Measurements from ENCODE around the gene ZNF813. TPM values are rescaled to one million over a fixed set of nuclear protein-coding genes. Genes with fewer than 3 reads are reported as not detected.
A peak's percentile ranks its signal among the peaks of the same experiment; 100 is the strongest.
"Not testable (repeated sequence)": the region's sequence is repeated elsewhere in the genome, so short reads cannot be mapped to it uniquely, and the experiment has no call there.

Gene ZNF813
- total RNA-seq, 1 experiment from 2014 or later = 3.5 TPM

GRCh38 chr19:53509845-53510244 is 42.3 kb downstream of the ZNF813 start:
- no peak overlapping the region for H3K4me3 ChIP-seq (ENCODE audit: low read length)
- no peaks in the 10 kb centered on the region for H3K9me2 ChIP-seq (replicated peaks; ENCODE audit: low read length)
- DNase-seq (no peak), ATAC-seq (no peak)
- H3K27ac ChIP-seq (ENCODE audit: low read length) = no peak overlapping the region
- H3K4me2 ChIP-seq (ENCODE audit: low read length) = no peak overlapping the region
- POLR2A ChIA-PET (ENCODE audit: unreplicated experiment) = no interaction called here
- BruUV-seq (replicated peaks) = no TSS peak
- H3K9me3 ChIP-seq (ENCODE audit: low read length) = peaks cover 1% of the 10 kb centered on the region; the same call in 1 of the 2 replicates
- CTCF ChIA-PET = no interaction called here
- no peak overlapping the region for H3K9ac ChIP-seq (ENCODE audit: low read length)
- TF ChIP-seq EZH2phosphoT487 (IDR thresholded peaks at IDR 0.05; ENCODE audit: borderline replicate concordance, low read length) (no peak), CTCF (conservative IDR thresholded peaks at IDR 0.05; ENCODE audit: low read depth, low read length) (no peak), EZH2 (IDR thresholded peaks at IDR 0.05; ENCODE audit: low read length, unreplicated experiment) (no peak)
- H4K20me1 ChIP-seq (ENCODE audit: low read length) = no peaks in the 10 kb centered on the region
- intact Hi-C loops (cut with micrococcal nuclease) = loop anchor here (2.0 to 10.0 kb wide), 2 partner anchors 79 to 235 kb away; partner anchors contain the start of gene ZNF761
- H3K27me3 ChIP-seq (ENCODE audit: low read length) = no peaks in the 10 kb centered on the region
- no peaks in the 10 kb centered on the region for H3K79me2 ChIP-seq (ENCODE audit: low read length)
- no peaks in the 10 kb centered on the region for H3F3A ChIP-seq (ENCODE audit: low read length, unreplicated experiment)
- H2AFZ ChIP-seq (ENCODE audit: low read length) = no peak overlapping the region
- H3K36me3 ChIP-seq (ENCODE audit: low read depth, low read length) = no peaks in the 10 kb centered on the region
- H3K4me1 ChIP-seq (ENCODE audit: insufficient read depth, low read length) = no peaks in the 10 kb centered on the region

GRCh38 chr19:53511357-53511756 is 43.8 kb downstream of the ZNF813 start:
- H3K9me2 ChIP-seq (replicated peaks; ENCODE audit: low read length) = no peaks in the 10 kb centered on the region
- ATAC-seq (no peak), DNase-seq (no peak)
- BruUV-seq (replicated peaks) = no TSS peak
- intact Hi-C loops (cut with micrococcal nuclease) = loop anchor here (2.0 kb wide), 1 partner anchor 81 kb away; the partner anchor contains the start of gene ZNF761
- no peaks in the 10 kb centered on the region for H3K79me2 ChIP-seq (ENCODE audit: low read length)
- H3K4me3 ChIP-seq (ENCODE audit: low read length) = no peak overlapping the region
- H2AFZ ChIP-seq (ENCODE audit: low read length) = no peak overlapping the region
- no peak overlapping the region for H3K4me2 ChIP-seq (ENCODE audit: low read length)
- no peak overlapping the region for H3K9ac ChIP-seq (ENCODE audit: low read length)
- ChIA-PET POLR2A (ENCODE audit: unreplicated experiment) (no interaction called here), CTCF (no interaction called here)
- H3K4me1 ChIP-seq (ENCODE audit: insufficient read depth, low read length) = no peaks in the 10 kb centered on the region
- H4K20me1 ChIP-seq (ENCODE audit: low read length) = no peaks in the 10 kb centered on the region
- H3K27me3 ChIP-seq (ENCODE audit: low read length) = no peaks in the 10 kb centered on the region
- no peak for TF ChIP-seq CTCF (conservative IDR thresholded peaks at IDR 0.05; ENCODE audit: low read depth, low read length)
- TF ChIP-seq EZH2phosphoT487 (IDR thresholded peaks at IDR 0.05; ENCODE audit: borderline replicate concordance, low read length) = no peak
- no peak for TF ChIP-seq EZH2 (IDR thresholded peaks at IDR 0.05; ENCODE audit: low read length, unreplicated experiment)
- H3K36me3 ChIP-seq (ENCODE audit: low read depth, low read length) = no peaks in the 10 kb centered on the region
- H3K27ac ChIP-seq (ENCODE audit: low read length) = no peak overlapping the region
- H3K9me3 ChIP-seq (ENCODE audit: low read length) = no peaks in the 10 kb centered on the region
- H3F3A ChIP-seq (ENCODE audit: low read length, unreplicated experiment) = no peaks in the 10 kb centered on the region

- Histone ChIP-seq H2AFZ (ENCODE audit: low read length) (no peak overlapping the region), H3K27ac (ENCODE audit: low read length) (no peak overlapping the region), H3K79me2 (ENCODE audit: low read length) (no peaks in the 10 kb centered on the region), H3K9me3 (ENCODE audit: low read length) (no peaks in the 10 kb centered on the region), H3K9ac (ENCODE audit: low read length) (no peak overlapping the region), H3K9me2 (replicated peaks; ENCODE audit: low read length) (no peaks in the 10 kb centered on the region), H3K4me3 (ENCODE audit: low read length) (no peak overlapping the region), H4K20me1 (ENCODE audit: low read length) (no peaks in the 10 kb centered on the region), H3K4me1 (ENCODE audit: insufficient read depth, low read length) (no peaks in the 10 kb centered on the region), H3K4me2 (ENCODE audit: low read length) (no peak overlapping the region), H3K36me3 (ENCODE audit: low read depth, low read length) (no peaks in the 10 kb centered on the region), H3K27me3 (ENCODE audit: low read length) (no peaks in the 10 kb centered on the region), H3F3A (ENCODE audit: low read length, unreplicated experiment) (no peaks in the 10 kb centered on the region)
- TF ChIP-seq EZH2phosphoT487 (IDR thresholded peaks at IDR 0.05; ENCODE audit: borderline replicate concordance, low read length) (no peak), CTCF (conservative IDR thresholded peaks at IDR 0.05; ENCODE audit: low read depth, low read length) (peak; percentile 78), EZH2 (IDR thresholded peaks at IDR 0.05; ENCODE audit: low read length, unreplicated experiment) (no peak)
- CTCF ChIA-PET = no interaction called here
- POLR2A ChIA-PET (ENCODE audit: unreplicated experiment) = no interaction called here
- intact Hi-C loops (cut with micrococcal nuclease) = loop anchor here (2.0 kb wide), 1 partner anchor 81 kb away; the partner anchor contains the start of gene ZNF761
- DNase-seq (peak; percentile 63), ATAC-seq (peak; percentile 92)
- no TSS peak for BruUV-seq (replicated peaks)
These were observed 44.4 kb downstream of the ZNF813 start for GRCh38 chr19:53511933-53512374.

- H3F3A ChIP-seq (ENCODE audit: low read length, unreplicated experiment); H3K9ac ChIP-seq (ENCODE audit: low read length); H3K27me3 ChIP-seq (ENCODE audit: low read length); H3K4me2 ChIP-seq (ENCODE audit: low read length); H3K4me3 ChIP-seq (ENCODE audit: low read length); H3K4me1 ChIP-seq (ENCODE audit: insufficient read depth, low read length); H3K9me2 ChIP-seq (replicated peaks; ENCODE audit: low read length); H3K79me2 ChIP-seq (ENCODE audit: low read length); H4K20me1 ChIP-seq (ENCODE audit: low read length); BruUV-seq (replicated peaks); CTCF ChIA-PET; H2AFZ ChIP-seq (ENCODE audit: low read length); H3K36me3 ChIP-seq (ENCODE audit: low read depth, low read length); H3K9me3 ChIP-seq (ENCODE audit: low read length); H3K27ac ChIP-seq (ENCODE audit: low read length); ATAC-seq; DNase-seq; POLR2A ChIA-PET (ENCODE audit: unreplicated experiment); intact Hi-C loops (cut with micrococcal nuclease): not testable (repeated sequence)
These were observed 47.5 kb downstream of the ZNF813 start for GRCh38 chr19:53515047-53515446.

Data from PC-3 (cell line).